D721Med (cell line): Measurements from ENCODE around the gene DIS3L2.

ENCODE experiments used
- DNase-seq: peaks from one replicate; pipeline ENCODE4 v3.0.0; 2011; ENCODE audit warnings: low spot score; ENCODE audit not compliant: insufficient read length
- FAIRE-seq: peaks from 2 replicates; lab custom pipeline; 2011; peaks lifted over from hg19 to GRCh38; lab: Jason Lieb, UNC
- CTCF ChIP-seq: IDR thresholded peaks from 2 replicates; pipeline ENCODE4 v1.5.1; 2012; ENCODE audit warnings: mild to moderate bottlenecking, control low read depth; ENCODE audit not compliant: insufficient read depth; ENCODE audit errors: missing control alignments

The DIS3L2 gene

GRCh38 chr2:232347369-232347768, 385.9 kb downstream of the DIS3L2 start:
- DNase-seq = no peak
- TF ChIP-seq CTCF = no peak
- FAIRE-seq = no peak

- TF ChIP-seq CTCF = no peak
- no peak for FAIRE-seq
- no peak for DNase-seq
Measured at GRCh38 chr2:232348936-232349335, 387.4 kb downstream of the DIS3L2 start.

- no peak for FAIRE-seq
- TF ChIP-seq CTCF = no peak
- DNase-seq = no peak
Measured at GRCh38 chr2:232349546-232349945, 388.0 kb downstream of the DIS3L2 start.

GRCh38 chr2:232349946-232350635, 388.6 kb downstream of the DIS3L2 start:
- FAIRE-seq (no peak), DNase-seq (no peak)
- no peak for TF ChIP-seq CTCF

GRCh38 chr2:232350804-232351685, 389.5 kb downstream of the DIS3L2 start:
- TF ChIP-seq CTCF = no peak
- FAIRE-seq (no peak), DNase-seq (no peak)

GRCh38 chr2:232351686-232352510, 390.4 kb downstream of the DIS3L2 start:
- FAIRE-seq (no peak), DNase-seq (no peak)
- no peak for TF ChIP-seq CTCF
